GM19397 (cell line): ENCODE measurements around the gene C6orf47.

ENCODE experiments used
- ATAC-seq: cut with Tn5 transposase; IDR thresholded peaks from one replicate; pipeline ENCODE4 v1.9.1; 2021; ENCODE audit warnings: mild to moderate bottlenecking, moderate library complexity; ENCODE audit not compliant: unreplicated experiment

Gene C6orf47

GRCh38 chr6:31687860-31688693 is 27.5 kb upstream of the C6orf47 start:
- ATAC-seq = no peak

- no peak for ATAC-seq
Observed at GRCh38 chr6:31687321-31687720, 26.7 kb upstream of the C6orf47 start.

GRCh38 chr6:31686483-31686882 is 25.9 kb upstream of the C6orf47 start:
- ATAC-seq = no peak

GRCh38 chr6:31683591-31683990 is 23.0 kb upstream of the C6orf47 start:
- ATAC-seq = no peak

- ATAC-seq = peak; percentile 35
Observed at GRCh38 chr6:31681135-31681671, 20.6 kb upstream of the C6orf47 start.

- peak; percentile 49 for ATAC-seq
Observed at GRCh38 chr6:31680226-31681134, 19.9 kb upstream of the C6orf47 start, which contains the start of gene LY6G5C. Gene LY6G5C, minus strand, starts transcription at chr6:31681067. Its CDS starts 694 bp downstream, at chr6:31680373.

GRCh38 chr6:31677955-31678354 is 17.4 kb upstream of the C6orf47 start:
- no peak for ATAC-seq

- ATAC-seq = no peak
Observed at GRCh38 chr6:31676904-31677303, 16.3 kb upstream of the C6orf47 start.

GRCh38 chr6:31676322-31676903 is 15.8 kb upstream of the C6orf47 start:
- no peak for ATAC-seq

GRCh38 chr6:31669676-31670075 is 9.1 kb upstream of the C6orf47 start, which contains the start of gene LY6G5B:
Gene LY6G5B, plus strand, starts transcription at chr6:31669976. Its CDS starts 975 bp downstream, at chr6:31670951.
- no peak for ATAC-seq

- ATAC-seq = no peak
Observed at GRCh38 chr6:31666337-31666965, 5.9 kb upstream of the C6orf47 start.

- peak; percentile 74 for ATAC-seq
Observed at GRCh38 chr6:31665501-31666336, 5.1 kb upstream of the C6orf47 start, which contains the start of gene CSNK2B. Gene CSNK2B, plus strand, starts transcription at chr6:31666080. Its CDS starts 752 bp downstream, at chr6:31666832.

GRCh38 chr6:31664790-31665500 is 4.4 kb upstream of the C6orf47 start, which contains the start of gene GPANK1:
Gene GPANK1, minus strand, starts transcription at chr6:31664997. Its CDS starts 519 bp downstream, at chr6:31664478.
- ATAC-seq = peak; percentile 23

- no peak for ATAC-seq
Observed at GRCh38 chr6:31663961-31664789, 3.6 kb upstream of the C6orf47 start.

- no peak for ATAC-seq
Observed at GRCh38 chr6:31663126-31663960, 2.8 kb upstream of the C6orf47 start.

- no peak for ATAC-seq
Observed at GRCh38 chr6:31662124-31662723, 1.6 kb upstream of the C6orf47 start.
